ENCODE data around the gene CT45A9.
"Not testable (repeated sequence)": the region's sequence is repeated elsewhere in the genome, so short reads cannot be mapped to it uniquely, and the experiment has no call there.

DNA sequence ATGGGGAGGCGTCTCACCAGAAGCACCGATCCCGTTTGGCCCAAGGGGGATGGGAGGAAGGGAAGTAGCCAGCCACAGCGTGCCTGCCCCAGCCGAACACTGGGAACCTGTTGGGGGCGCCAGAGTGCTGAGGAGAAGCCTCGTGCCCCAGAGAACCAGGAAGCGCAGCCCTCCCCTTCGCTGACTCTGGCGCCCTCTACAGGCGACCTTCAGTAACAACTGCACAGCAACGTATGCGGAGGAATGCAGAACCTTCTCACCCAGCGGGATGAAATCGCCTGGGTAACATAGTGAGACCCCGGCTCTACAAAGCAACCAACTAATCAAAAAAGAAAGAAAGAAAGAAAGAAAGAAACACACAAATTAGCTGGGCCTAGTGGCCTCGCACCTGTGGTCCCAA lies 17.2 kb downstream of the CT45A9 start, which contains the start of gene CT45A8:
- not testable (repeated sequence) for TF ChIP-seq CTCF (conservative IDR thresholded peaks at IDR 0.05 in 1 of 2, IDR thresholded peaks at IDR 0.05 in 1 of 2; ENCODE audit: low read depth in 1 of 2, low read length in 2 of 2); EZH2 (IDR thresholded peaks at IDR 0.05; ENCODE audit: low read length, missing control alignments)
